PFSK-1 (cell line): ENCODE measurements around the gene RFX3.

Experiments
- POLR2AphosphoS5 ChIP-seq: IDR thresholded peaks from 2 replicates; pipeline ENCODE4 v1.6.1; 2012; ENCODE audit warnings: low read depth, mild to moderate bottlenecking, control low read depth, low read length, moderate library complexity
- REST ChIP-seq, 2 experiments: IDR thresholded peaks; 2 replicates each; pipeline versions ENCODE4 v1.6.1 to v1.8.0; 2011 to 2012; ENCODE audit warnings: low read depth in 2 of 2, low read length in 2 of 2, control low read depth in 1 of 2, inconsistent platforms in 1 of 2, mild to moderate bottlenecking in 1 of 2, moderate library complexity in 1 of 2; ENCODE audit not compliant: insufficient read depth in 1 of 2

GRCh38 chr9:3292311-3292710 is 233.5 kb downstream of the RFX3 start:
- TF ChIP-seq REST (IDR thresholded peaks at IDR 0.05; ENCODE audit: insufficient read depth in 1 of 2, low read depth in 2 of 2, low read length in 2 of 2) (no peak), POLR2AphosphoS5 (no peak)
